ENCODE data around the gene TACC2. TPM values are rescaled to one million over a fixed set of nuclear protein-coding genes. Genes with fewer than 3 reads are reported as not detected.

TACC2 gene
- total and polyA plus RNA-seq, 9 of the 15 experiments (the other 6 are each of a cell fraction or from before 2014, with no cell fraction given), result under 0.01 to 0.35 (median 0.03) TPM; not detected in 6

GRCh38 chr10:122176232-122177213 lies 187.6 kb downstream of the TACC2 start:
- WGBS (ENCODE audit: insufficient coverage, low coverage, missing lambda C conversion rate), result 0% methylated on average over 4 of the region's 4 CpGs
- ATAC-seq (no peak), FAIRE-seq (no peak), DNase-seq (ENCODE audit: extremely low read depth in 1 of 4, low spot score in 3 of 4) (no peak)
- Histone ChIP-seq H3K4me2 (ENCODE audit: insufficient read depth, low read length) (no peak overlapping the region), H3K4me1 (replicated peaks in 1 of 2; ENCODE audit: control insufficient read depth in 2 of 2, insufficient read depth in 2 of 2, low read length in 2 of 2) (no peaks in the 10 kb centered on the region), H3K27me3 (ENCODE audit: control insufficient read depth in 2 of 2, insufficient read depth in 2 of 2, low read length in 2 of 2) (peaks cover 0 to 5% of the 10 kb centered on the region in 2 experiments; a peak in 2 of 5 replicates), H3K9me3 (replicated peaks; ENCODE audit: control insufficient read depth, insufficient read depth, low read depth, low read length) (no peaks in the 10 kb centered on the region), H3K4me3 (no peak overlapping the region), H3K9me1 (ENCODE audit: control insufficient read depth, insufficient read depth, low read length) (no peaks in the 10 kb centered on the region), H3K36me3 (ENCODE audit: control insufficient read depth, insufficient read depth, low read length) (no peaks in the 10 kb centered on the region), H2AFZ (ENCODE audit: low read depth, low read length) (no peak overlapping the region), H4K20me1 (replicated peaks; ENCODE audit: control insufficient read depth, insufficient read depth, low read length) (no peaks in the 10 kb centered on the region), H3K79me2 (ENCODE audit: control insufficient read depth, insufficient read depth, low read length) (no peaks in the 10 kb centered on the region), H3K9ac (ENCODE audit: insufficient read depth in 1 of 2, low read depth in 2 of 2, low read length in 2 of 2) (no peak overlapping the region), H3K27ac (ENCODE audit: extremely low read depth, low read depth, low read length) (no peak overlapping the region)
- in situ Hi-C loops (cut with MboI) (no loop called here), intact Hi-C loops (cut with micrococcal nuclease) (no loop called here)
- TF ChIP-seq ZNF778 (CRISPR knock-in tag; IDR thresholded peaks at IDR 0.05) (no peak), NUFIP1 (IDR thresholded peaks at IDR 0.05; ENCODE audit: partially characterized antibody) (no peak), GTF2A2 (tag; IDR thresholded peaks at IDR 0.05) (no peak), DIDO1 (tag; IDR thresholded peaks at IDR 0.05; ENCODE audit: low read depth) (no peak), MAX (CRISPR knock-in tag; IDR thresholded peaks at IDR 0.05) (no peak), ZEB2 (IDR thresholded peaks at IDR 0.05) (no peak), ZZZ3 (IDR thresholded peaks at IDR 0.05) (no peak), EZH2 (IDR thresholded peaks at IDR 0.05; ENCODE audit: borderline replicate concordance, low read depth, low read length) (no peak), DNMT1 (IDR thresholded peaks at IDR 0.05) (no peak), ZNF282 (CRISPR knock-in tag; IDR thresholded peaks at IDR 0.05) (no peak), RB1 (IDR thresholded peaks at IDR 0.05; ENCODE audit: low read depth) (no peak), POLR2H (tag; IDR thresholded peaks at IDR 0.05; ENCODE audit: low read depth) (no peak), LEF1 (IDR thresholded peaks at IDR 0.05) (no peak), ZNF175 (CRISPR knock-in tag; IDR thresholded peaks at IDR 0.05; ENCODE audit: low read depth) (no peak), TOE1 (IDR thresholded peaks at IDR 0.05; ENCODE audit: borderline replicate concordance) (no peak), TOE1 (CRISPR knock-in tag; IDR thresholded peaks at IDR 0.05; ENCODE audit: borderline replicate concordance, low read depth) (no peak), FOXO4 (CRISPR knock-in tag; IDR thresholded peaks at IDR 0.05) (no peak), RBFOX2 (IDR thresholded peaks at IDR 0.05; ENCODE audit: low read depth, low read length) (no peak)
- ChIA-PET CTCF (ENCODE audit: low intra/inter-chr PET ratio) (interaction anchor here (0.6 kb wide), 1 partner anchor 9 kb away, joined by 3 read pairs; no protein-coding TSS in a partner anchor), POLR2A (no interaction called here)
- BruUV-seq (replicated peaks), result no TSS peak
